Lower leg skin (tissue), 3 donors: Measurements from ENCODE around the gene WWOX.

Experiments
- CTCF ChIP-seq, 3 donors: fragments of 450-650 bp; IDR thresholded peaks; one replicate each; pipeline ENCODE4 v1.5.1; 2016; ENCODE audit warnings: antibody characterized with exemption in 3 of 3, mild to moderate bottlenecking in 3 of 3, moderate library complexity in 2 of 3
- POLR2A ChIP-seq, 2 donors: fragments of 450-650 bp; IDR thresholded peaks; one replicate each; pipeline ENCODE4 v1.6.1; 2016 to 2017; ENCODE audit warnings: antibody characterized with exemption in 2 of 2, mild to moderate bottlenecking in 1 of 2, moderate library complexity in 1 of 2

GRCh38 chr16:79143026-79143425 lies 1043.6 kb downstream of the WWOX start:
- no peak for TF ChIP-seq CTCF (IDR thresholded peaks at IDR 0.05)
- no peak for TF ChIP-seq POLR2A (IDR thresholded peaks at IDR 0.05)
